HL-60/S4 treated with retinoic acid at 250 ng/mL for 4 days and 3 days (cell line): ENCODE results near the gene SOBP.

Source experiments
- in situ Hi-C: fragments of 300-500 bp; cut with MboI; formaldehyde crosslinking; loops from 2 replicates; pipeline ENCODE4 v1.7.0; 2022; ENCODE audit warnings: low sequenced_read_pairs

The SOBP gene

GRCh38 chr6:107579456-107580056 lies 89.6 kb downstream of the SOBP start:
- in situ Hi-C loops, result no loop called here

GRCh38 chr6:107582086-107582485 lies 92.2 kb downstream of the SOBP start:
- in situ Hi-C loops, result no loop called here

- in situ Hi-C loops, result no loop called here
Observed at GRCh38 chr6:107584726-107585125, 94.8 kb downstream of the SOBP start.

- in situ Hi-C loops, result no loop called here
Observed at GRCh38 chr6:107585815-107586435, 96.0 kb downstream of the SOBP start.

GRCh38 chr6:107587451-107587850 lies 97.5 kb downstream of the SOBP start:
- in situ Hi-C loops, result no loop called here

DNA sequence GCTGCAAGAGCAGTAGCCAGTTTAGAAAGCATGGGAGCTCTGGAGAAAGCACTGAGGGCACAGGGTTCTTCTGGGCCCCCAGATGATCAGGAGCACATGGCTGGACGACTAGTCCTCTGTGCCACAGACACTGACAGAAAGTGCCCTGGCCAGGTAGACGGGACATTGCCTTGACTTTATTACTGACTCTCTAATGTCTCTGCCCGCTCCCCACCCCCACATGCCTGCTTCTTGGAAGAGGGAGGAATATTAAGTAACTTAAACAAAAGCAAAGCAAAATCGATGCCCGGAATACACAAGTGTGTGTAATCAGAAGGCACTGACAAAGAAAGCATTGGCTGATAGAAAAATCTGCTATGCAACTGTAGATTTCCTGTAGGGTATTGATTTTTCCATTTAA lies 99.3 kb downstream of the SOBP start:
- in situ Hi-C loops, result no loop called here

GRCh38 chr6:107589934-107590333 lies 100.0 kb downstream of the SOBP start:
- in situ Hi-C loops, result no loop called here

GRCh38 chr6:107590378-107590777 lies 100.5 kb downstream of the SOBP start:
- in situ Hi-C loops, result no loop called here

GRCh38 chr6:107591346-107591745 lies 101.4 kb downstream of the SOBP start:
- in situ Hi-C loops, result no loop called here

- in situ Hi-C loops, result no loop called here
Observed at GRCh38 chr6:107592806-107593205, 102.9 kb downstream of the SOBP start.

DNA sequence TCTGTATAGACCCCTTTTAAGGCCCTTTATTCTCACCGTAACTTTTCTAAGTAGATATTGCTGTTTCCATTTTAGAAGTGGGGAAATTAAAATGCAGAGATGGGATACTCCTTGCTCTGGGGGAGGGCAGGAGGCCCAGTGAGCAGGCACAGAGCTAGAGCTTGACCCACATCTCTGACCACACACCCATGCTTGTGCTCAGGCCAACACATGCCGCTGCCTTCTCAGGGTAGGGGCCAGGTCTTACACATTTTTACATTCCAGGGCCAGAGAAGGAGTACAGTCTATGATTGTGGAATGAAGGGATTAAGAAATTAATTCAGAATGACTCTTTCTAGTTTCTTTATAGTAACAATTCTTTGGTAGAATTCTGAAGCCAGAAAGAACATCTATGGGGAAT lies 104.8 kb downstream of the SOBP start:
- in situ Hi-C loops, result no loop called here

- in situ Hi-C loops, result no loop called here
Observed at GRCh38 chr6:107598091-107598490, 108.2 kb downstream of the SOBP start.

DNA sequence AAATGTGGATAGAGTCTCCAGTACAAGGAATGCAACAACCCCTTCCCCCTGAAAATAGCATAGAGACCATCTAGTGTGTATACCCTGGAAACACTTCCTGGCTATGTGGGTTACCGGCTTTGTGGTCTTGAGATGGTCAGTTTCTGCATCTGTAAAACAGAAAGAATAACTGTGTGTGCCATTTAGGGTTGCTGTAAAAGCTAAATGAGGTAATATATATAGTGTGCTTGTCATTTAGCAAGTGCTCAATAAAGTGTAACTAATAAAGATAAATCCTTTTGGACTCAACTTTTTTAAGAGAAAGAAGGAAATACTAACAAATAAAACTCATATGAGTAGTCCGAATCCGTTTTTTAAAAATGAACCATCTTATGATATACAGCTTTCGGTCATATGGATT lies 109.1 kb downstream of the SOBP start:
- in situ Hi-C loops, result no loop called here

DNA sequence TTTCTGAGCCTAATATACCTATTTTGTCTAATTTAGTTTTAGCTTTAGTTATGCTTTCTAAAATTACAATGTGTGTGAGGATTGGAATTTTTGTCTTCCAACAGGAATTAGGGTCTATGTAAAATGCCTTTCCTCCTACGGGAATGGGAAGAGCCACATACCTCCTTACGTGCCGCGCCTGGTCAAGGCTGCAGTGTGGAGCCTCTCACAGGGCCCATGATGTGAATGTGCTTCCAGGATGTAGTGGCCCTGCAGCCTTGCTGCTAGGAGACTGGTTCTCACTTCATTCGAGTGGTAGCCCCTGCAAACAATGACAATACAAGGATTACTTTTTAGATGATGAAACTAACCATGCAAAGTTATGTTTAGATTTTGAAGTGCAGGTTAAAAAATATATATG lies 110.2 kb downstream of the SOBP start:
- in situ Hi-C loops, result no loop called here

DNA sequence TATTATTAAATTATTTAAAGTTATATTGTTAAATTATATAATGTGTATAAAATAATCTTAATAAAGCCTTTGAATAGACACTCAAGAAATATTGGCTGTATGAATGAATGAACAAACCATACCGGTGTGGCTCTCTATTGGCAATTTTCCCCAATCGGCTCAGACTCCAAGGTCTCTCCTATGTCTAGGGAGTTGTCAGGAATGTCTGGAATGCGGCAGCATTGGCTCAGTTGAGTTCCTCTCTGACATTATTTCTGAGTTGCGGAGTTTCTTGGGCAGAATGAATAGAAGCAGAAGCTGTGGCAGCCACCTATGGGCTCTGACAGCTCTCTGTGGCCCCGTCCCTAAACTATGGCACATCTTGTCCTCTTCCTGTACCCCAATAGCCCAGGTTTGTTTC lies 111.0 kb downstream of the SOBP start:
- in situ Hi-C loops, result no loop called here

DNA sequence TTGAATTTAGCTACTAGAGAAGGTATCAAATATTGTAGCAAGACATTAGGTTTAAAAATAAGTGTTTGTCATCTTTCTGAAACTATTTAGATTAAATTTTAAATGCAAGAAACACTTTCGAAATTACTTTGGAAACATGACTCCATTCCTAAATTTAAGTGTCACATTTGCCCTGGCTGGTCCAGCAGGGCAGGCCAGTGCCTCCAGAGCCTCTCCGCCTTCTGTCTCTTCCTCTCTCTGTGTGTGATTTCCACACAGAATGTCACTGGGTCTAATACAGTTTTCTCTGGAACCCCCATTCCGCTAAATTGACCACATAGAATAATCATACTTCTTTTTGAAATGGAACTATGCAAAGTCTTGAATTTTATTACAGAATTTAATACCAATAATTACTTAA lies 111.5 kb downstream of the SOBP start:
- in situ Hi-C loops, result no loop called here

- in situ Hi-C loops, result no loop called here
Observed at GRCh38 chr6:107602321-107603005, 112.5 kb downstream of the SOBP start.

GRCh38 chr6:107603006-107603370 lies 113.1 kb downstream of the SOBP start:
- in situ Hi-C loops, result no loop called here

GRCh38 chr6:107604549-107604948 lies 114.6 kb downstream of the SOBP start:
- in situ Hi-C loops, result no loop called here

GRCh38 chr6:107606407-107606806 lies 116.5 kb downstream of the SOBP start:
- in situ Hi-C loops, result no loop called here

DNA sequence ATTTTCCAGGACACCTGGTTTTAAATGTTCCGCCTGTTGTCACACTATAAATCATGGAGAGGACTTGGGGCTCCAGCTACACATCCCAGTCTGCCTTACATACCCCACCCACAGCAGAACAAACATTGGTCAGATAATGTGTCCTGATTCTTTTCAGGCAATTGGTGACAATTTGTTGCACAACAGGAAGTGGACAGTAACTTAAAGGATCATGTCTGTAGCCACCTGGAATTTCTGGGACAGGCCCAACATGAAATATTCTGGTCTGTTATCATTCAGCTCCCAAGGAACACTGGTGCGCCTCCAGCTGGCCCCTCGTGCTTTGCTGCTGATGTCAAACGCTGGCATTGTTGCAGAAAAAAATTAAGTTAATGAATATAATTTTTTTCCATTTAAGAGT lies 117.2 kb downstream of the SOBP start:
- in situ Hi-C loops, result no loop called here

GRCh38 chr6:107611094-107611810 lies 121.3 kb downstream of the SOBP start:
- in situ Hi-C loops, result no loop called here
